CD14-positive monocyte (primary cell): Measurements from ENCODE around the gene DMRT1. TPM values are rescaled to one million over a fixed set of nuclear protein-coding genes. Genes with fewer than 3 reads are reported as not detected.

Experiments used
- DNase-seq, 3 donors: peaks; one replicate each; pipeline ENCODE4 v3.0.0-alpha.2; 2011 to 2022
- H2AFZ ChIP-seq: 2 replicates; pipeline ENCODE4 v1.6.0; 2012; ENCODE audit warnings: mild to moderate bottlenecking, low read depth, low read length, inconsistent platforms; ENCODE audit not compliant: insufficient read depth, poor library complexity, severe bottlenecking
- H3K27ac ChIP-seq, 2 donors: 1 replicate in 1 of 2; 2 replicates in 1 of 2; pipeline ENCODE4 v1.5.1; 2012 to 2013; ENCODE audit warnings: low read length in 2 of 2, control low read depth in 1 of 2, inconsistent platforms in 1 of 2, low read depth in 1 of 2, mild to moderate bottlenecking in 1 of 2
- H3K27me3 ChIP-seq, 2 donors: one replicate each; pipeline versions ENCODE4 v1.6.0 to v1.6.1; 2011 to 2013; ENCODE audit warnings: low read length in 2 of 2; ENCODE audit not compliant: control insufficient read depth in 2 of 2, insufficient read depth in 2 of 2
- H3K36me3 ChIP-seq, 2 donors: replicated peaks in 1 of 2; 1 replicate in 1 of 2; 2 replicates in 1 of 2; pipeline versions ENCODE4 v1.5.1 to v1.6.1; 2012 to 2013; ENCODE audit warnings: low read length in 2 of 2, control low read depth in 1 of 2, inconsistent platforms in 1 of 2, mild to moderate bottlenecking in 1 of 2; ENCODE audit not compliant: insufficient read depth in 2 of 2, control insufficient read depth in 1 of 2
- H3K4me1 ChIP-seq, 2 donors: 1 replicate in 1 of 2; 2 replicates in 1 of 2; pipeline versions ENCODE4 v1.5.1 to v1.6.1; 2012 to 2013; ENCODE audit warnings: low read length in 2 of 2, control low read depth in 1 of 2, inconsistent platforms in 1 of 2, mild to moderate bottlenecking in 1 of 2, moderate library complexity in 1 of 2; ENCODE audit not compliant: insufficient read depth in 2 of 2, control insufficient read depth in 1 of 2
- H3K4me2 ChIP-seq: replicated peaks from 2 replicates; pipeline ENCODE3; 2012; ENCODE audit warnings: low read length, moderate library complexity, mild to moderate bottlenecking; ENCODE audit not compliant: poor library complexity, severe bottlenecking; ENCODE audit errors: extremely low read depth
- H3K4me3 ChIP-seq, 3 experiments: fragments of 200-600 bp in 1 of 3; sonication (generic) in 1 of 3; replicated peaks in 1 of 3; 1 replicate in 2 of 3; 2 replicates in 1 of 3; pipeline ENCODE4 v1.5.1; 2011 to 2013; ENCODE audit warnings: low read length in 3 of 3, mild to moderate bottlenecking in 3 of 3, control low read depth in 2 of 3, low read depth in 2 of 3, inconsistent platforms in 1 of 3, moderate library complexity in 1 of 3
- H3K79me2 ChIP-seq: 2 replicates; pipeline ENCODE4 v1.6.0; 2012; ENCODE audit warnings: mild to moderate bottlenecking, control low read depth, inconsistent platforms, low read length, moderate library complexity; ENCODE audit not compliant: insufficient read depth
- H3K9ac ChIP-seq: 2 replicates; pipeline ENCODE4 v1.6.0; 2017; ENCODE audit warnings: low read length, mild to moderate bottlenecking; ENCODE audit not compliant: insufficient read depth, poor library complexity, severe bottlenecking
- H3K9me3 ChIP-seq, 2 donors: replicated peaks in 1 of 2; 1 replicate in 1 of 2; 2 replicates in 1 of 2; pipeline versions ENCODE4 v1.5.1 to v1.6.1; 2012 to 2013; ENCODE audit warnings: low read length in 2 of 2, control low read depth in 1 of 2; ENCODE audit not compliant: control insufficient read depth in 1 of 2, insufficient read depth in 1 of 2
- H4K20me1 ChIP-seq: 2 replicates; pipeline ENCODE4 v1.6.0; 2012; ENCODE audit warnings: mild to moderate bottlenecking, low read length, control low read depth, moderate library complexity; ENCODE audit not compliant: insufficient read depth
- H3K27ac Mint-ChIP-seq, 7 donors: one replicate each; pipeline ENCODE4 v1.8.0; 2020; ENCODE audit warnings: mild to moderate bottlenecking in 7 of 7, mixed read lengths in 7 of 7, moderate library complexity in 6 of 7, inconsistent platforms in 2 of 7
- H3K27me3 Mint-ChIP-seq, 3 donors: one replicate each; pipeline ENCODE4 v1.8.0; 2021 to 2022; ENCODE audit warnings: low read depth in 3 of 3, mild to moderate bottlenecking in 3 of 3, mixed read lengths in 3 of 3, moderate library complexity in 3 of 3, inconsistent platforms in 1 of 3
- H3K36me3 Mint-ChIP-seq, 2 donors: one replicate each; pipeline ENCODE4 v1.8.0; 2020; ENCODE audit warnings: mixed read lengths in 2 of 2, inconsistent platforms in 1 of 2, mild to moderate bottlenecking in 1 of 2
- H3K4me1 Mint-ChIP-seq: one replicate; pipeline ENCODE4 v1.8.0; 2020; ENCODE audit warnings: mild to moderate bottlenecking, mixed read lengths
- H3K4me3 Mint-ChIP-seq, 2 donors: one replicate each; pipeline ENCODE4 v1.8.0; 2020; ENCODE audit warnings: mild to moderate bottlenecking in 2 of 2, mixed read lengths in 2 of 2, moderate library complexity in 1 of 2
- H3K9me3 Mint-ChIP-seq, 7 donors: one replicate each; pipeline ENCODE4 v1.8.0; 2020 to 2022; ENCODE audit warnings: mixed read lengths in 7 of 7, mild to moderate bottlenecking in 6 of 7, moderate library complexity in 6 of 7, inconsistent platforms in 2 of 7
- WGBS: methylation state at CpG from one replicate; pipeline ENCODE4 v1.1.5; 2013; ENCODE audit warnings: missing lambda C conversion rate; ENCODE audit not compliant: insufficient coverage; 5-methylcytosine and 5-hydroxymethylcytosine counted together
- intact Hi-C, 2 donors: fragments of 100-400 bp; cut with micrococcal nuclease; formaldehyde crosslinking; loops; one replicate each; pipeline versions ENCODE4 v1.15.0 to v1.15.1; 2023
- polyA plus RNA-seq, 3 donors: library from polyadenylated mRNA; depleted of rRNA in 1 of 3; unstranded in 2 of 3; stranded (reverse) in 1 of 3; fragments of 300-500 nt in 2 of 3; fragments of >200 nt in 1 of 3; fragmentation: Illumina TruSeq in 2 of 3; gene quantifications; 1 replicate in 2 of 3; 2 replicates in 1 of 3; pipeline ENCODE4 v1.2.3, GENCODE V29; 2012 to 2021
- TF ChIP-seq, protein P1 (sequence below): fragments of 200-600 bp; IDR thresholded peaks from one replicate; pipeline ENCODE4 v1.8.0; 2022; ENCODE audit warnings: antibody characterized with exemption, mild to moderate bottlenecking

Gene DMRT1
- polyA plus RNA-seq, 3 donors = not detected

DNA sequence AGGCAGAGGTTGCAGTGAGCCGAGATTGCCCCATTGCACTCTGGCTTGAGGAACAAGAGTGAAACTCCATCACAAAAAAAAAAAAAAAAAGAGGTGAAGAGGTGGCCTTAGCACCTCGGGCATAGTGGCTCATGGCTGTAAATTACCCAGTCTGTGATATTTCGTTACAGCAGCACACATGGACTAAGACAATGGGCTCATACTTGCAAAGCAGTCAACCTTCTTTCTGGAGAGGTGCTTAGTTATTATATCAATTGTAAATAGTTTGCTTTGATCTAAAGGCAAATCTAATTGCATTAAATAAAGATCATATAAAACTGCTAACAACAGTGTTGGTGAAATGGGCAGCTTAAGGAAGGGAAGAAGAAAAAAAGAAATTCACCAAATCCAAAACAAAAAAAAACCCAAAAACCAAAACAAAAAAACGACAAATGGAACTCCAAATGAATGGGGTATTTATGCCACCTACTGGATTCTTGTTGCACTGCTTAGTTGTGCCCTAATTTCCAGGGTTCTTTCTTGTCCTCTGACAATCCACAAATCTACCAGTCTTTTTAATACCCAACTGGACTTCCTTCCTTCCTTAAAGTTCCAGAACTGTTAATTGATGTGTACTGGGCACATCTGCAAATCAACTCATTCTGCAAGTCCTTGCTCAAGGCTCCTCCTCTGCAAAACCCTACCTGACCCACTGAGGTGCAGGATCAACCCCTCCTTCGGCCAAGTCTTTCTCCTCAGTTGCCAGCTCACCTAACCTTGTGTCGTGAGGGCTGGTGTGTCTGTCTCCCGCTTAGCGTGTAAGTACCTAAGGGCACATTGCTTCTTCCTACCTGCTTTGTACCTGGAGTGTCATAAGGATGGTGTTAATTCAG lies 35.0 kb upstream of the DMRT1 start:
- Mint-ChIP-seq H3K4me3 (no peak overlapping the region), H3K9me3 (peaks cover 0 to 1% (median 0%) of the 10 kb centered on the region in 7 donors), H3K36me3 (no peaks in the 10 kb centered on the region), H3K4me1 (no peaks in the 10 kb centered on the region), H3K27me3 (peaks cover 0 to 2% (median 1%) of the 10 kb centered on the region in 3 donors), H3K27ac (peak overlapping the region in 1 of 7 donors; percentile 50)
- intact Hi-C loops = loop anchor here (2.0 to 5.0 kb wide), 2 partner anchors 194 kb away; no protein-coding TSS in a partner anchor
- H3K4me3 ChIP-seq = no peak overlapping the region
- H3K4me1 ChIP-seq = no peaks in the 10 kb centered on the region
- no peaks in the 10 kb centered on the region for H3K36me3 ChIP-seq
- no peak overlapping the region for H2AFZ ChIP-seq
- TF ChIP-seq, protein P1, sequence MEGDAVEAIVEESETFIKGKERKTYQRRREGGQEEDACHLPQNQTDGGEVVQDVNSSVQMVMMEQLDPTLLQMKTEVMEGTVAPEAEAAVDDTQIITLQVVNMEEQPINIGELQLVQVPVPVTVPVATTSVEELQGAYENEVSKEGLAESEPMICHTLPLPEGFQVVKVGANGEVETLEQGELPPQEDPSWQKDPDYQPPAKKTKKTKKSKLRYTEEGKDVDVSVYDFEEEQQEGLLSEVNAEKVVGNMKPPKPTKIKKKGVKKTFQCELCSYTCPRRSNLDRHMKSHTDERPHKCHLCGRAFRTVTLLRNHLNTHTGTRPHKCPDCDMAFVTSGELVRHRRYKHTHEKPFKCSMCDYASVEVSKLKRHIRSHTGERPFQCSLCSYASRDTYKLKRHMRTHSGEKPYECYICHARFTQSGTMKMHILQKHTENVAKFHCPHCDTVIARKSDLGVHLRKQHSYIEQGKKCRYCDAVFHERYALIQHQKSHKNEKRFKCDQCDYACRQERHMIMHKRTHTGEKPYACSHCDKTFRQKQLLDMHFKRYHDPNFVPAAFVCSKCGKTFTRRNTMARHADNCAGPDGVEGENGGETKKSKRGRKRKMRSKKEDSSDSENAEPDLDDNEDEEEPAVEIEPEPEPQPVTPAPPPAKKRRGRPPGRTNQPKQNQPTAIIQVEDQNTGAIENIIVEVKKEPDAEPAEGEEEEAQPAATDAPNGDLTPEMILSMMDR = peak; percentile 63
- H3K27ac ChIP-seq = no peak overlapping the region
- H3K27me3 ChIP-seq = no peaks in the 10 kb centered on the region
- no peaks in the 10 kb centered on the region for H3K79me2 ChIP-seq
- H3K9ac ChIP-seq = no peak overlapping the region
- 100% methylated on average over 1 of the region's 8 CpGs for WGBS
- DNase-seq = peak in 2 of 3 donors; percentile 16 to 19
- no peaks in the 10 kb centered on the region for H3K9me3 ChIP-seq
- no peaks in the 10 kb centered on the region for H4K20me1 ChIP-seq
- H3K4me2 ChIP-seq = no peak overlapping the region

DNA sequence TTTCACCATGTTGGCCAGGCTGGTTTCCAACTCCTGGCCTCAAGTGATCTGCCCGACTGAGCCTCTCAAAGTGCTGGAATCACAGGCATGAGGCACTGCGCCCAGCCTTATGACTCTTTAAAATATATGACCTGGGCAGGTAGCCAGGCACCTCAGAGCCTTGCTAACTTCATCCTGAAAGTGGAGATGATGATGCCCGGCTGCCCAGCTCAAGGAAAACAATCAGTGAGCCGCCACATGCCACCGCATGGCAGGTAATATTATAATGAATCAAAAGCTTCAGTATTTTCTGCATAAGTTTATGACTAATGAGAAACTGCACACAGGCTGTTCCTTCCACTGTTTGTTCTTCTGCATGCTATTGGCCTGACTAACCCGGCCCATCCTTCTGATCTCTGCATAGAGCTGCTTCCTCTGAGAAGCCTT lies 30.4 kb upstream of the DMRT1 start:
- Mint-ChIP-seq H3K27ac (peak overlapping the region in 1 of 7 donors; percentile 16), H3K9me3 (peaks cover 0 to 1% (median 0%) of the 10 kb centered on the region in 7 donors), H3K36me3 (no peaks in the 10 kb centered on the region), H3K4me3 (no peak overlapping the region), H3K4me1 (no peaks in the 10 kb centered on the region), H3K27me3 (peaks cover 0 to 9% (median 0%) of the 10 kb centered on the region in 3 donors)
- Histone ChIP-seq H3K4me3 (no peak overlapping the region), H3K27ac (no peak overlapping the region), H3K9me3 (no peaks in the 10 kb centered on the region), H3K4me1 (no peaks in the 10 kb centered on the region), H3K4me2 (no peak overlapping the region), H4K20me1 (no peaks in the 10 kb centered on the region), H2AFZ (no peak overlapping the region), H3K36me3 (no peaks in the 10 kb centered on the region), H3K79me2 (no peaks in the 10 kb centered on the region), H3K9ac (no peak overlapping the region), H3K27me3 (no peaks in the 10 kb centered on the region)
- DNase-seq = no peak
- TF ChIP-seq, protein P1 = no peak
- WGBS = 41% methylated on average over 3 of the region's 6 CpGs
- intact Hi-C loops = no loop called here
